GM18951 (cell line): Measurements from ENCODE around the gene APOO.
"Not testable (repeated sequence)": the region's sequence is repeated elsewhere in the genome, so short reads cannot be mapped to it uniquely, and the experiment has no call there.

Experiments used
- POLR2A ChIP-seq: IDR thresholded peaks from 4 replicates; pipeline ENCODE4 v1.6.1; 2011; ENCODE audit warnings: mild to moderate bottlenecking; ENCODE audit not compliant: insufficient read length, insufficient read depth; ENCODE audit errors: extremely low read depth
- in situ Hi-C: fragments of 300-500 bp; cut with MboI; formaldehyde crosslinking; loops from one replicate; pipeline ENCODE4 v1.12.0; 2022; ENCODE audit warnings: low sequenced_read_pairs, mixed read lengths, inconsistent platforms; ENCODE audit not compliant: unreplicated experiment

Gene APOO

GRCh38 chrX:23898412-23898959 is 9.3 kb downstream of the APOO start:
- TF ChIP-seq POLR2A, result no peak
- in situ Hi-C loops, result no loop called here

GRCh38 chrX:23896981-23897380 is 10.8 kb downstream of the APOO start:
- in situ Hi-C loops, result no loop called here
- no peak for TF ChIP-seq POLR2A

DNA sequence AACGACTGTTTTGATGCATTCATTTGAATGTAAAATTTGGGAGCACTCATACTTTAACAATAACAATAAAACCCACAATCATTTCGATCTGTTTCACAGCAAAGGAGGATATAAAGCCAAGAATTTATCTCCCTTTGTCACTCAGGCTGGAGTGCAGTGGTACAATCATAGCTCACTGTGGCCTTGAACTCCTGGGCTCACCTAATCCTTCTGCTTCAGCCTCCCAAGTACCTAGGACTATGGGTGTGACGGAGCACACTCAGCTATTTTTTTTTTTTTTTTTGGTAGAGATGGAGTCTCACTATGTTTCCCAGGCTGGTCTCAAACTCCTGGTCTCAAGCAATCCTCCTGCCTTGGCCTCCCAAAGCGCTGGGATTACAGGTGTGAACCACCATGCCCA is 11.2 kb downstream of the APOO start:
- in situ Hi-C loops, result not testable (repeated sequence)

- in situ Hi-C loops, result not testable (repeated sequence)
Measured at GRCh38 chrX:23894993-23895392, 12.7 kb downstream of the APOO start.

GRCh38 chrX:23890933-23891332 is 16.8 kb downstream of the APOO start:
- in situ Hi-C loops, result no loop called here

GRCh38 chrX:23888887-23889501 is 18.7 kb downstream of the APOO start:
- TF ChIP-seq POLR2A, result no peak
- in situ Hi-C loops, result no loop called here

More at GRCh38 chrX:23890933-23891332, 16.8 kb downstream of the APOO start:
- no peak for TF ChIP-seq POLR2A

- no peak for TF ChIP-seq POLR2A
- in situ Hi-C loops, result no loop called here
Measured at GRCh38 chrX:23887918-23888317, 19.8 kb downstream of the APOO start.

DNA sequence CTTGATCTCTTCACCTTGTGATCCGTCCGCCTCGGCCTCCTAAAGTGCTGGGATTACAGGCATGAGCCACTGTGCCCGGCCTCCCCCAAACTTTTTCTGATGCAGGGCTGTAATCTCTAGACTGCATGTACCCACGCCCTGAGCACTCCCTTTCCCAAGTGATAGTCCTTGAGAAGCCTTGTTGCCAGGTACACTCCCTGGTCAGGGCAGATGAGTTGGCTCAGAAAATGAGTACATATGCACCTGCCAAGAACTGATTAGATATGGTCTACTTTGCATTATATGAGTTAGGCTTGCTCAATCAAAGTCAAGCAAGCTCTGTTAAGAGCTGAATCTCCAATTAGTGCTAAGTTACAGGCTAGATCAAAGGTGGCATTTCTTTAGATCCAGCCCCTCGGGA is 20.3 kb downstream of the APOO start:
- no peak for TF ChIP-seq POLR2A
- in situ Hi-C loops, result no loop called here

DNA sequence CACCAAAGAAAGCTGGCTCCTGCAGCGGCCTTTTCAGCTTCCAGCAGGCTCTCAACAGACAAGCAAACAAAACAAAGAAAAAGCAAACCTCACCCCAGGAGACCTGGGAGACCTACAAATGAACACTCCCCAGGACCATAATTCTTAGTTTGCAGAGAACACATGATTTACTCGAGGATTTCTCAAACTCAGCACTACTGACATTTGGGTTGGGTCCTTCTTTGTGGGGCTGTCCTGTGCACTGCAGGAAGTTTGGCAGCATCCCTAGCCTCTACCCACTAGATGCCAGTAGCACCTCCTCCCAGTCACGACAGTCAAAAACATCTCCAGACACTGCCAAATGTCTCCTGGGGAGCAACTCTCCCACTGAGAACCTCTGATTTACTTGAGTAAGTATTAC is 21.9 kb downstream of the APOO start:
- in situ Hi-C loops, result no loop called here
- no peak for TF ChIP-seq POLR2A

DNA sequence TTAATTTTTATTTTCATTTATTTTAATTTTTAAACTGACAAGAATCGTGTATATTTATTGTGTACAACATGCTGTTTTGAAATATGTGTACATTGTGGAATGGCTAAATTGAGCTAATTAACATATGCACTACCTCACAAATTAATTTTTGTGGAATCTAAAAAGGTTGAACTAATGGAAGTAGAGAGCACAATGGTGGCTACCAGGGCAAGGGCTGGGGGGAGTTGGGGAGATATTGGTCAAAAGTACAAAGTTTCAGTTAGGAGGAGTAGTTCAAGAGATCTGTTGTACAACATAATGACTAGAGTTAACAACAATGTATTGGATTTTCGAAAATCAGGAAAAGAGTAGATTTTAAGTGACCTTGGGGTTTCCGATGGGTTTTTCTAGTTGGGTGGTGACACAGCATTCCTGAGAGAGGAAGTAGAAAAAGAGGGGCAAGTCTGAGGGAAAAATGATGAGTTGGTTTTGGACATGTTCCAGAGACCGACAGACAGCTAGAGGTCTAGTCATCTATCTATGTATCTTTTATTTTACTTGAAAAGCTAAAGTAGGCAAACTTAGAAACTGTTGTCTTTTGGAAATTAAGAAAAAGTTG is 23.2 kb downstream of the APOO start:
- TF ChIP-seq POLR2A, result no peak
- in situ Hi-C loops, result no loop called here

- in situ Hi-C loops, result no loop called here
- TF ChIP-seq POLR2A, result no peak
Measured at GRCh38 chrX:23883737-23884354, 23.9 kb downstream of the APOO start.

DNA sequence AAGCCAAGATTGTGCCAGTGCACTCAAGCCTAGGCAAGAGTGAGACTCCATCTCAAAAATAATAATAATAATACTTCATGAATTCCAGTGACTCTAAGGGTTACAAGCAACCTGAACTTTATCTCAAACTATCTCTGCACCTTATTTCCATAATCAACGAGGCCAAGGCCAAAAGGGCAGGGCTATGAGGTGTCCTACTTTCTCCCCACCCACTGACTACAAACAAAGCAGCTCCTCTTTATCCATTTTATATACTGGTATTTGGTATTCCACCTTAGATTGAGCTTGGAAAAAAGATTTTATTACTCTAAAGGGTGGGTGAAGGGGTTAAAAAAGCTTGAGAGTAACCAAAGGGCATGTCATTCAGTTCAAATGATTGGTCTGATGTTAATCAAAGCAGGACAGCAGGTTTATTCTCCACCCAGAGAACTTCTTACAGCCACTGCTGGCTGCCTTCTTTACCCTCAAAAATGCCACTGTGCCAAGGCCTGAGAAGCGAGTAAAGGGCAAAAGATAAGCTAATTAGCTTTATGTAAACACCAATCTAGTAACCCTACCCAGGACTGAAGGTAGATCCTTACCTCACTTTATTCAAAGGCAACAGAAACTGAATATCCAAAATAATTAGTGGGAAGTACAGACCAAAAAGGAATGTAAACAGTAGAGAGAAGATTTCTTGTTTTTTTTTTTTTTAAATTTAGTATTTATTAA is 28.2 kb downstream of the APOO start:
- in situ Hi-C loops, result no loop called here

GRCh38 chrX:23871905-23872546 is 35.7 kb downstream of the APOO start:
- no peak for TF ChIP-seq POLR2A
- in situ Hi-C loops, result no loop called here

More for the DNA sequence above, 28.2 kb downstream of the APOO start:
- no peak for TF ChIP-seq POLR2A
